Mammary epithelial cell (primary cell): ENCODE results near the gene FAM124B.
"Not testable (repeated sequence)": the region's sequence is repeated elsewhere in the genome, so short reads cannot be mapped to it uniquely, and the experiment has no call there.

Experiments used
- CTCF ChIP-seq, 2 donors: IDR thresholded peaks in 1 of 2; conservative IDR thresholded peaks in 1 of 2; 2 replicates each; pipeline ENCODE4 v1.5.1; 2011 to 2012; ENCODE audit warnings: inconsistent platforms in 2 of 2, low read length in 2 of 2, mild to moderate bottlenecking in 2 of 2, control low read depth in 1 of 2, low read depth in 1 of 2; ENCODE audit not compliant: insufficient read depth in 1 of 2; ENCODE audit errors: extremely low read depth in 1 of 2
- EZH2 ChIP-seq: IDR thresholded peaks from 2 replicates; pipeline ENCODE4 v1.6.1; 2012; ENCODE audit warnings: low read length, inconsistent platforms, borderline replicate concordance

- TF ChIP-seq CTCF (conservative IDR thresholded peaks at IDR 0.05 in 1 of 2, IDR thresholded peaks at IDR 0.05 in 1 of 2; ENCODE audit: extremely low read depth in 1 of 2, insufficient read depth in 1 of 2, low read depth in 1 of 2, low read length in 2 of 2); EZH2: not testable (repeated sequence)
Measured at GRCh38 chr2:224397100-224397499, 4.8 kb downstream of the FAM124B start.
